NB4 (cell line): Measurements from ENCODE around the gene HECW1.

Source experiments
- DNase-seq: peaks from one replicate; pipeline ENCODE4 v3.0.0; 2010; ENCODE audit warnings: low read depth
- H3K4me3 ChIP-seq: one replicate; pipeline ENCODE4 v1.5.1; 2011; ENCODE audit warnings: mild to moderate bottlenecking, low read depth, low read length, moderate library complexity
- MYC ChIP-seq: IDR thresholded peaks from 2 replicates; pipeline ENCODE4 v1.6.1; 2011; ENCODE audit warnings: low read depth, low read length
- POLR2A ChIP-seq: IDR thresholded peaks from 2 replicates; pipeline ENCODE4 v1.6.1; 2011; ENCODE audit warnings: mild to moderate bottlenecking; ENCODE audit not compliant: insufficient read length; ENCODE audit errors: extremely low read depth
- TF ChIP-seq, protein P1 (sequence below): IDR thresholded peaks from one replicate; pipeline ENCODE4 v1.5.1; 2012; ENCODE audit warnings: low read depth, low read length
- TF ChIP-seq, protein P2 (sequence below): IDR thresholded peaks from 2 replicates; pipeline ENCODE4 v1.6.1; 2011; ENCODE audit warnings: low read depth, low read length

HECW1 gene

DNA sequence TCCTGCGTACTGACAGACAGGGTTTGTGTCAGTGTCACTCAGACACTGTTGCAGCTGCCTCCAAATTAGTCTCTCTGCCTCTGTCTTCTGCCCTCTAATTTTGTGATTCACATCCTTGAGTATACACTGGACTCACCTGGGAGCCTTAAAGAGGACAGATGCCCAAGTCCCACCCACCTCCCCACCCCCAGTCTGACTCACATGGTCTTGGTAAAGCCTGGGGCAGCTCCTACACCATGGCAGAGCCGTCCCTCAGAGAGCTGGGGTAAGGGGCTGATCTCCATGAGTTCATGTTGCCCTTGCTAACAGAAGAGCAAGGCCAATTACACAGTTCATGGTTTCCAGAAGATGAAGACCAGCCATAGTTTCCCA is 272.8 kb downstream of the HECW1 start:
- no peak overlapping the region for H3K4me3 ChIP-seq
- DNase-seq = no peak
- TF ChIP-seq, protein P1, sequence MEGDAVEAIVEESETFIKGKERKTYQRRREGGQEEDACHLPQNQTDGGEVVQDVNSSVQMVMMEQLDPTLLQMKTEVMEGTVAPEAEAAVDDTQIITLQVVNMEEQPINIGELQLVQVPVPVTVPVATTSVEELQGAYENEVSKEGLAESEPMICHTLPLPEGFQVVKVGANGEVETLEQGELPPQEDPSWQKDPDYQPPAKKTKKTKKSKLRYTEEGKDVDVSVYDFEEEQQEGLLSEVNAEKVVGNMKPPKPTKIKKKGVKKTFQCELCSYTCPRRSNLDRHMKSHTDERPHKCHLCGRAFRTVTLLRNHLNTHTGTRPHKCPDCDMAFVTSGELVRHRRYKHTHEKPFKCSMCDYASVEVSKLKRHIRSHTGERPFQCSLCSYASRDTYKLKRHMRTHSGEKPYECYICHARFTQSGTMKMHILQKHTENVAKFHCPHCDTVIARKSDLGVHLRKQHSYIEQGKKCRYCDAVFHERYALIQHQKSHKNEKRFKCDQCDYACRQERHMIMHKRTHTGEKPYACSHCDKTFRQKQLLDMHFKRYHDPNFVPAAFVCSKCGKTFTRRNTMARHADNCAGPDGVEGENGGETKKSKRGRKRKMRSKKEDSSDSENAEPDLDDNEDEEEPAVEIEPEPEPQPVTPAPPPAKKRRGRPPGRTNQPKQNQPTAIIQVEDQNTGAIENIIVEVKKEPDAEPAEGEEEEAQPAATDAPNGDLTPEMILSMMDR = no peak
- TF ChIP-seq POLR2A = no peak
- TF ChIP-seq, protein P2, sequence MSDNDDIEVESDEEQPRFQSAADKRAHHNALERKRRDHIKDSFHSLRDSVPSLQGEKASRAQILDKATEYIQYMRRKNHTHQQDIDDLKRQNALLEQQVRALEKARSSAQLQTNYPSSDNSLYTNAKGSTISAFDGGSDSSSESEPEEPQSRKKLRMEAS = no peak
- TF ChIP-seq MYC = no peak

DNA sequence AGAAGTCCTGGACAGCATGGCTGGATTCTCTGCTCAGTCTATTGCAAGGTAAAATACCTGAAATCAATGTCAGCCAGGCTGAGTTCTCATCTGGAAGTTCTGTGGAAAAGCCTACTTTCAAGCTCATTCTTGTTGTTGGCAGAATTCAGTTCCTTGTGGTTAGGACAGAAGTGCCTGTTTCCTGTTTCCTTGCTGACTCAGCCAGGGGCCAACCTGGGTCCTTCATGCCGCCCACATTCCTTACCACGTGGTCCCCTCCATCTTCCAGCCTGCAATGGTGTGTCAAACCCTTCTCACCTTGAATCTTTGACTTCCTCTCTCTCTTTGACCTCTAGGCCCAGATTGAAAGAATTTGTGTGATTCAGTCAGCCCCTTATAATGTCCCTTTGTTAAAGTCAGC is 273.4 kb downstream of the HECW1 start:
- H3K4me3 ChIP-seq = no peak overlapping the region
- TF ChIP-seq POLR2A (no peak), MYC (no peak)
- TF ChIP-seq, protein P2 = 0 out of 2 replicates have a peak, but pooled peaks have one; percentile 8
- TF ChIP-seq, protein P1 = no peak
- peak; percentile 40 for DNase-seq

- no peak overlapping the region for H3K4me3 ChIP-seq
- TF ChIP-seq, protein P2 = no peak
- no peak for TF ChIP-seq MYC
- no peak for TF ChIP-seq POLR2A
- TF ChIP-seq, protein P1 = no peak
- no peak for DNase-seq
Observed at GRCh38 chr7:43387932-43388331, 275.5 kb downstream of the HECW1 start.

GRCh38 chr7:43390576-43390975 is 278.1 kb downstream of the HECW1 start:
- no peak for DNase-seq
- TF ChIP-seq, protein P1 = no peak
- TF ChIP-seq MYC (no peak), POLR2A (no peak)
- TF ChIP-seq, protein P2 = no peak
- H3K4me3 ChIP-seq = no peak overlapping the region

DNA sequence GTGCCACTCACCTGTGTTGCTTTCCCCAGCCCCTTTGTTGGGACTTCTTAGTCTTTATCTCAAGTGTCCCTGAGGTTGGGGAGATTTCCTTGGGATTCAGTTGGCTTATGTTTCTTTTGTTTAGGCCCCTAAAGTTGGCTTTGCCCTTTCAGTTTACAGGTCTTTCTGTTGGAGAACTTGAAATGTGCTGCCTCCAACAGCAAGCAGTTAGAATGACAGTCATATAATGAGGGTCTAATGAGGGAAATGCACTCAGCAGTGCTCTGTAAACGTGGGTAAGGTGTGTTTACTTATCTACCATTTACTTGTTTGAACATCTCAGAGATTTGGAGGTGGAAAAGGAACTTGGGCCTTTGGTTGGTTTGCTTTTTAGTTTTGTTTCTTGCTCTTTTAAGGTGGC is 279.1 kb downstream of the HECW1 start:
- peak; percentile 7 for DNase-seq
- TF ChIP-seq, protein P1 = no peak
- H3K4me3 ChIP-seq = no peak overlapping the region

- no peak overlapping the region for H3K4me3 ChIP-seq
- TF ChIP-seq, protein P2 = no peak
- no peak for TF ChIP-seq POLR2A
- TF ChIP-seq, protein P1 = no peak
- TF ChIP-seq MYC = no peak
- DNase-seq = no peak
Observed at GRCh38 chr7:43392638-43393330, 280.3 kb downstream of the HECW1 start.
